Amniotic epithelial cell (primary cell): Measurements from ENCODE around the gene SUMF1.

Experiments used
- DNase-seq: peaks from one replicate; pipeline ENCODE4 v3.0.0-alpha.2; 2010; ENCODE audit warnings: low read depth

SUMF1 gene

GRCh38 chr3:4387210-4388204 is 79.6 kb downstream of the SUMF1 start:
- no peak for DNase-seq

GRCh38 chr3:4385201-4385600 is 81.9 kb downstream of the SUMF1 start:
- DNase-seq: no peak

GRCh38 chr3:4380013-4380412 is 87.1 kb downstream of the SUMF1 start:
- DNase-seq: no peak

- peak; percentile 19 for DNase-seq
Measured at GRCh38 chr3:4376499-4376898, 90.6 kb downstream of the SUMF1 start.

- DNase-seq: no peak
Measured at GRCh38 chr3:4375911-4376310, 91.2 kb downstream of the SUMF1 start.

- no peak for DNase-seq
Measured at GRCh38 chr3:4373669-4374068, 93.4 kb downstream of the SUMF1 start.

GRCh38 chr3:4362523-4362922 is 104.5 kb downstream of the SUMF1 start:
- no peak for DNase-seq

GRCh38 chr3:4360817-4361216 is 106.3 kb downstream of the SUMF1 start:
- DNase-seq: no peak

GRCh38 chr3:4359805-4360502 is 107.1 kb downstream of the SUMF1 start:
- peak; percentile 60 for DNase-seq

GRCh38 chr3:4358273-4358672 is 108.8 kb downstream of the SUMF1 start:
- DNase-seq: peak; percentile 59

GRCh38 chr3:4356546-4357410 is 110.3 kb downstream of the SUMF1 start:
- DNase-seq: peak; percentile 61

GRCh38 chr3:4356220-4356540 is 110.9 kb downstream of the SUMF1 start:
- no peak for DNase-seq

- DNase-seq: no peak
Measured at GRCh38 chr3:4355401-4356219, 111.5 kb downstream of the SUMF1 start.

- no peak for DNase-seq
Measured at GRCh38 chr3:4351872-4352271, 115.2 kb downstream of the SUMF1 start.

- DNase-seq: peak; percentile 86
Measured at GRCh38 chr3:4351164-4351855, 115.8 kb downstream of the SUMF1 start.

- peak; percentile 85 for DNase-seq
Measured at GRCh38 chr3:4350789-4351163, 116.3 kb downstream of the SUMF1 start.

GRCh38 chr3:4343258-4343657 is 123.8 kb downstream of the SUMF1 start:
- peak; percentile 83 for DNase-seq

- DNase-seq: no peak
Measured at GRCh38 chr3:4341336-4341675, 125.8 kb downstream of the SUMF1 start.

- DNase-seq: no peak
Measured at GRCh38 chr3:4340411-4341335, 126.4 kb downstream of the SUMF1 start.

GRCh38 chr3:4340077-4340410 is 127.0 kb downstream of the SUMF1 start:
- DNase-seq: no peak
